Measurements from ENCODE around the gene SUMF2.
"Not testable (repeated sequence)": the region's sequence is repeated elsewhere in the genome, so short reads cannot be mapped to it uniquely, and the experiment has no call there.

SUMF2 gene

GRCh38 chr7:56063500-56063881 lies 595 bp upstream of the SUMF2 start:
- no peak for DNase-seq

- not testable (repeated sequence) for DNase-seq
Measured at GRCh38 chr7:56066376-56066775, 2.3 kb downstream of the SUMF2 start.

- DNase-seq: peak; percentile 56 to 86 (median 64)
Measured at GRCh38 chr7:56074371-56074791, 10.3 kb downstream of the SUMF2 start.

GRCh38 chr7:56077681-56078080 lies 13.6 kb downstream of the SUMF2 start:
- DNase-seq: no peak

- no peak for DNase-seq
Measured at GRCh38 chr7:56078196-56078595, 14.1 kb downstream of the SUMF2 start.

GRCh38 chr7:56079450-56080185 lies 15.5 kb downstream of the SUMF2 start:
- DNase-seq: peak in 1 of 3 experiments; percentile 50

- not testable (repeated sequence) for DNase-seq
Measured at GRCh38 chr7:56080726-56081435, 16.8 kb downstream of the SUMF2 start.

- DNase-seq: no peak
Measured at GRCh38 chr7:56081626-56082340, 17.7 kb downstream of the SUMF2 start.

GRCh38 chr7:56083150-56083785 lies 19.2 kb downstream of the SUMF2 start:
- DNase-seq: peak in 1 of 3 experiments; percentile 40

- no peak for DNase-seq
Measured at GRCh38 chr7:56086761-56087160, 22.7 kb downstream of the SUMF2 start.

- no peak for DNase-seq
Measured at GRCh38 chr7:56087445-56087844, 23.4 kb downstream of the SUMF2 start.

- no peak for DNase-seq
Measured at GRCh38 chr7:56091591-56091990, 27.5 kb downstream of the SUMF2 start.

- DNase-seq: not testable (repeated sequence)
Measured at GRCh38 chr7:56092388-56092787, 28.3 kb downstream of the SUMF2 start.

- DNase-seq: no peak
Measured at GRCh38 chr7:56092789-56093531, 28.9 kb downstream of the SUMF2 start, which contains the start of gene PHKG1. Gene PHKG1, minus strand, starts transcription at chr7:56092952. Its CDS starts 4,011 bp downstream, at chr7:56088941.

GRCh38 chr7:56097700-56098099 lies 33.6 kb downstream of the SUMF2 start:
- DNase-seq: no peak

- DNase-seq: not testable (repeated sequence)
Measured at GRCh38 chr7:56098187-56099008, 34.3 kb downstream of the SUMF2 start.

- no peak for DNase-seq
Measured at GRCh38 chr7:56099653-56100052, 35.6 kb downstream of the SUMF2 start.

- not testable (repeated sequence) for DNase-seq
Measured at GRCh38 chr7:56104138-56104537, 40.1 kb downstream of the SUMF2 start.

- peak in 2 of 3 experiments; percentile 13 to 69 for DNase-seq
Measured at GRCh38 chr7:56105508-56105907, 41.4 kb downstream of the SUMF2 start.

GRCh38 chr7:56106108-56107073 lies 42.3 kb downstream of the SUMF2 start, which contains the start of gene CHCHD2:
Gene CHCHD2, minus strand, starts transcription at chr7:56106476. Its CDS starts 63 bp downstream, at chr7:56106413.
- DNase-seq: peak; percentile 98 to 99 (median 98)
